GM23338 (cell line): ENCODE measurements around the gene BCAP31. TPM values are rescaled to one million over a fixed set of nuclear protein-coding genes. Genes with fewer than 3 reads are reported as not detected.
"Not testable (repeated sequence)": the region's sequence is repeated elsewhere in the genome, so short reads cannot be mapped to it uniquely, and the experiment has no call there.

Experiments used
- ATAC-seq: fragments of 200-7000 bp; cut with Tn5 transposase; 3 replicates; pipeline ENCODE4 v1.9.1; 2020
- DNase-seq: peaks from one replicate; pipeline ENCODE4 v3.0.0-alpha.2; 2015; ENCODE audit warnings: low spot score
- H2AFZ ChIP-seq: fragments of 200-600 bp; sonication (generic); 2 replicates; pipeline ENCODE4 v1.8.0; 2016; ENCODE audit warnings: antibody characterized with exemption, mild to moderate bottlenecking, moderate library complexity
- H3F3A ChIP-seq: fragments of 200-600 bp; sonication (generic); replicated peaks from 2 replicates; pipeline ENCODE4 v1.8.0; 2017; ENCODE audit warnings: antibody characterized with exemption, mixed run types, low read depth
- H3K27ac ChIP-seq: fragments of 200-600 bp; sonication (generic); 2 replicates; pipeline ENCODE4 v1.6.1; 2016; ENCODE audit warnings: low read depth
- H3K27me3 ChIP-seq: fragments of 200-600 bp; sonication (generic); 2 replicates; pipeline ENCODE4 v1.8.0; 2016; ENCODE audit warnings: mild to moderate bottlenecking, mixed run types, moderate library complexity; ENCODE audit not compliant: insufficient read depth
- H3K36me3 ChIP-seq: fragments of 200-600 bp; sonication (generic); 2 replicates; pipeline ENCODE4 v1.8.0; 2016; ENCODE audit warnings: mild to moderate bottlenecking; ENCODE audit not compliant: insufficient read depth
- H3K4me1 ChIP-seq: fragments of 200-600 bp; sonication (generic); 2 replicates; pipeline ENCODE4 v1.8.0; 2016; ENCODE audit warnings: mild to moderate bottlenecking, moderate library complexity; ENCODE audit not compliant: insufficient read depth
- H3K4me2 ChIP-seq: fragments of 200-600 bp; sonication (generic); 2 replicates; pipeline ENCODE4 v1.7.1; 2017; ENCODE audit warnings: mixed run types
- H3K4me3 ChIP-seq: fragments of 200-600 bp; sonication (generic); 2 replicates; pipeline ENCODE4 v1.6.1; 2016; ENCODE audit warnings: mixed run types
- H3K79me2 ChIP-seq: fragments of 200-600 bp; sonication (generic); replicated peaks from 2 replicates; pipeline ENCODE4 v1.8.0; 2017; ENCODE audit warnings: mild to moderate bottlenecking; ENCODE audit not compliant: insufficient read depth
- H3K9me2 ChIP-seq: fragments of 200-600 bp; sonication (generic); 2 replicates; pipeline ENCODE4 v1.8.0; 2017; ENCODE audit not compliant: insufficient read depth
- H4K20me1 ChIP-seq: fragments of 200-600 bp; sonication (generic); replicated peaks from 2 replicates; pipeline ENCODE4 v1.8.0; 2017; ENCODE audit warnings: mild to moderate bottlenecking; ENCODE audit not compliant: insufficient read depth
- H3K27ac Mint-ChIP-seq: 2 replicates; pipeline ENCODE4 v1.8.0; 2020; ENCODE audit warnings: inconsistent platforms, mild to moderate bottlenecking, moderate library complexity, mixed read lengths
- H3K27me3 Mint-ChIP-seq: 3 replicates; pipeline ENCODE4 v1.8.0; 2022; ENCODE audit warnings: low read depth, mild to moderate bottlenecking, moderate library complexity, mixed read lengths, inconsistent platforms; ENCODE audit not compliant: insufficient read depth, poor library complexity
- H3K36me3 Mint-ChIP-seq: 3 replicates; pipeline ENCODE4 v1.8.0; 2021; ENCODE audit warnings: low read depth, mild to moderate bottlenecking, inconsistent platforms, moderate library complexity, mixed read lengths
- H3K4me1 Mint-ChIP-seq: 3 replicates; pipeline ENCODE4 v1.8.0; 2020; ENCODE audit warnings: mild to moderate bottlenecking, inconsistent platforms, mixed read lengths
- H3K4me3 Mint-ChIP-seq: 3 replicates; pipeline ENCODE4 v1.8.0; 2021; ENCODE audit warnings: moderate library complexity, mild to moderate bottlenecking, inconsistent platforms, mixed read lengths
- H3K9me3 Mint-ChIP-seq: 3 replicates; pipeline ENCODE4 v1.8.0; 2020; ENCODE audit warnings: moderate library complexity, mild to moderate bottlenecking, inconsistent platforms, mixed read lengths
- EZH2 ChIP-seq: fragments of 200-600 bp; sonication (generic); IDR thresholded peaks from one replicate; pipeline ENCODE4 v1.8.0; 2017; ENCODE audit warnings: antibody characterized with exemption, mild to moderate bottlenecking, low read depth; ENCODE audit not compliant: unreplicated experiment
- POLR2AphosphoS5 ChIP-seq: IDR thresholded peaks from 2 replicates; pipeline ENCODE4 v1.6.1; 2016; ENCODE audit warnings: antibody characterized with exemption, low read depth
- ZNF114 ChIP-seq: fragments of 250-450 bp; sonication (Bioruptor Pico); IDR thresholded peaks from 2 replicates; pipeline ENCODE4 v1.5.0; 2020; ENCODE audit warnings: mild to moderate bottlenecking, moderate library complexity
- ZNF331 ChIP-seq: fragments of 250-450 bp; sonication (Bioruptor Pico); IDR thresholded peaks from 2 replicates; pipeline ENCODE4 v1.5.0; 2020; ENCODE audit warnings: low read depth, mild to moderate bottlenecking, moderate library complexity
- polyA plus RNA-seq: library from polyadenylated mRNA; unstranded; fragments of >200 nt; fragmentation: Nextera tagmentation; extraction: Ambion mirVana; gene quantifications from 2 replicates; pipeline ENCODE4 v1.2.1, GENCODE V29; 2016
- total RNA-seq: library from RNA; depleted of rRNA; stranded (reverse); fragments of >200 nt; shearing (Covaris generic); gene quantifications from 2 replicates; pipeline ENCODE4 v1.2.3, GENCODE V29; 2014
- TF ChIP-seq, protein P1 (sequence below): fragments of 250-450 bp; sonication (Bioruptor Pico); IDR thresholded peaks from 2 replicates; pipeline ENCODE4 v1.5.0; 2020; ENCODE audit warnings: mild to moderate bottlenecking, moderate library complexity
- TF ChIP-seq, protein P2 (sequence below): IDR thresholded peaks from 2 replicates; pipeline ENCODE4 v1.6.1; 2016; ENCODE audit warnings: antibody characterized with exemption
- TF ChIP-seq, protein P3 (sequence below), 2 experiments: fragments of 200-600 bp in 1 of 2; sonication (generic) in 1 of 2; conservative IDR thresholded peaks; 2 replicates each; pipeline versions ENCODE4 v1.5.1 to v1.6.1; 2016 to 2017; ENCODE audit warnings: antibody characterized with exemption in 2 of 2, low read depth in 2 of 2, mild to moderate bottlenecking in 2 of 2, moderate library complexity in 1 of 2

BCAP31 gene
- total and polyA plus RNA-seq, 2 experiments from 2014 or later = 85.0 to 145 TPM

GRCh38 chrX:153696538-153696937 is 27.6 kb downstream of the BCAP31 start:
- not testable (repeated sequence) for H4K20me1 ChIP-seq, H3K9me3 Mint-ChIP-seq, H3K27me3 ChIP-seq, H3K4me1 Mint-ChIP-seq, H3K27ac Mint-ChIP-seq, H3K79me2 ChIP-seq, H3K27me3 Mint-ChIP-seq, H2AFZ ChIP-seq, H3K4me3 ChIP-seq, H3K4me1 ChIP-seq, H3K27ac ChIP-seq, H3K9me2 ChIP-seq, ATAC-seq, H3K4me2 ChIP-seq, DNase-seq, H3K36me3 ChIP-seq, H3K4me3 Mint-ChIP-seq, H3F3A ChIP-seq
- peaks cover 24% of the 10 kb centered on the region; the same call in 2 of the 3 replicates for H3K36me3 Mint-ChIP-seq
- TF ChIP-seq POLR2AphosphoS5 = peak; percentile 9; the same call in 1 of the 2 replicates

- Histone ChIP-seq H3K79me2 (no peaks in the 10 kb centered on the region), H3K4me1 (no peaks in the 10 kb centered on the region), H2AFZ (no peak overlapping the region), H3K27me3 (no peaks in the 10 kb centered on the region), H3F3A (no peaks in the 10 kb centered on the region), H3K4me2 (no peak overlapping the region), H3K36me3 (no peaks in the 10 kb centered on the region), H3K27ac (no peak overlapping the region), H4K20me1 (no peaks in the 10 kb centered on the region), H3K4me3 (no peak overlapping the region), H3K9me2 (no peaks in the 10 kb centered on the region)
- H3K27me3 Mint-ChIP-seq = peaks cover 9% of the 10 kb centered on the region
- no peak overlapping the region for H3K27ac Mint-ChIP-seq
- H3K9me3 Mint-ChIP-seq = peaks cover 3% of the 10 kb centered on the region; the same call in 1 of the 3 replicates
- no peak for TF ChIP-seq ZNF331
- DNase-seq (no peak), ATAC-seq (no peak)
- H3K4me3 Mint-ChIP-seq = no peak overlapping the region
- peaks cover 26% of the 10 kb centered on the region; the same call in 2 of the 3 replicates for H3K36me3 Mint-ChIP-seq
- H3K4me1 Mint-ChIP-seq = peaks cover 3% of the 10 kb centered on the region; the same call in 2 of the 3 replicates
Observed at GRCh38 chrX:153696100-153696499, 28.1 kb downstream of the BCAP31 start.

DNA sequence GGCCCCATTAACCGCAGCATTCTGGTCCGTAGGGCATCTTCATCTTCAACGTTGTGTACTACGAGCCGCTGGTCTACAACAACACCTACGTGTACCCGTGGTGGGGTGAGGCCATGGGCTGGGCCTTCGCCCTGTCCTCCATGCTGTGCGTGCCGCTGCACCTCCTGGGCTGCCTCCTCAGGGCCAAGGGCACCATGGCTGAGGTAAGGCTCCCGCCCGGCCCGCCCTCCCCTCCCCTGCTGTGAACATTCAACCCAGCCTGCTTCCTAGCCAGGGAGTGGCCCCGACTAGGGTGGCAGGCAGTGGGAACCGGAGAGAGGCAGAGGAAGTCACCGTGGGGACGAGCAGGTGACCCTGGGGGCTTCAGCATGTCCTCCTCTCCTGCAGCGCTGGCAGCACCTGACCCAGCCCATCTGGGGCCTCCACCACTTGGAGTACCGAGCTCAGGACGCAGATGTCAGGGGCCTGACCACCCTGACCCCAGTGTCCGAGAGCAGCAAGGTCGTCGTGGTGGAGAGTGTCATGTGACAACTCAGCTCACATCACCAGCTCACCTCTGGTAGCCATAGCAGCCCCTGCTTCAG is 29.4 kb downstream of the BCAP31 start:
- no peak overlapping the region for H2AFZ ChIP-seq
- no peak overlapping the region for H3K4me3 Mint-ChIP-seq
- H4K20me1 ChIP-seq = no peaks in the 10 kb centered on the region
- H3K36me3 Mint-ChIP-seq = peaks cover 23% of the 10 kb centered on the region; the same call in 2 of the 3 replicates
- no peak overlapping the region for H3K27ac ChIP-seq
- no peaks in the 10 kb centered on the region for H3K4me1 ChIP-seq
- H3K9me3 Mint-ChIP-seq = peaks cover 3% of the 10 kb centered on the region; the same call in 1 of the 3 replicates
- no peak overlapping the region for H3K4me2 ChIP-seq
- H3K27me3 ChIP-seq = no peaks in the 10 kb centered on the region
- no peaks in the 10 kb centered on the region for H3K9me2 ChIP-seq
- DNase-seq (no peak), ATAC-seq (no peak)
- H3K4me1 Mint-ChIP-seq = peaks cover 3% of the 10 kb centered on the region; the same call in 2 of the 3 replicates
- H3F3A ChIP-seq = no peaks in the 10 kb centered on the region
- no peak overlapping the region for H3K27ac Mint-ChIP-seq
- peaks cover 9% of the 10 kb centered on the region for H3K27me3 Mint-ChIP-seq
- no peak overlapping the region for H3K4me3 ChIP-seq
- H3K79me2 ChIP-seq = no peaks in the 10 kb centered on the region
- H3K36me3 ChIP-seq = no peaks in the 10 kb centered on the region
- TF ChIP-seq, protein P1, sequence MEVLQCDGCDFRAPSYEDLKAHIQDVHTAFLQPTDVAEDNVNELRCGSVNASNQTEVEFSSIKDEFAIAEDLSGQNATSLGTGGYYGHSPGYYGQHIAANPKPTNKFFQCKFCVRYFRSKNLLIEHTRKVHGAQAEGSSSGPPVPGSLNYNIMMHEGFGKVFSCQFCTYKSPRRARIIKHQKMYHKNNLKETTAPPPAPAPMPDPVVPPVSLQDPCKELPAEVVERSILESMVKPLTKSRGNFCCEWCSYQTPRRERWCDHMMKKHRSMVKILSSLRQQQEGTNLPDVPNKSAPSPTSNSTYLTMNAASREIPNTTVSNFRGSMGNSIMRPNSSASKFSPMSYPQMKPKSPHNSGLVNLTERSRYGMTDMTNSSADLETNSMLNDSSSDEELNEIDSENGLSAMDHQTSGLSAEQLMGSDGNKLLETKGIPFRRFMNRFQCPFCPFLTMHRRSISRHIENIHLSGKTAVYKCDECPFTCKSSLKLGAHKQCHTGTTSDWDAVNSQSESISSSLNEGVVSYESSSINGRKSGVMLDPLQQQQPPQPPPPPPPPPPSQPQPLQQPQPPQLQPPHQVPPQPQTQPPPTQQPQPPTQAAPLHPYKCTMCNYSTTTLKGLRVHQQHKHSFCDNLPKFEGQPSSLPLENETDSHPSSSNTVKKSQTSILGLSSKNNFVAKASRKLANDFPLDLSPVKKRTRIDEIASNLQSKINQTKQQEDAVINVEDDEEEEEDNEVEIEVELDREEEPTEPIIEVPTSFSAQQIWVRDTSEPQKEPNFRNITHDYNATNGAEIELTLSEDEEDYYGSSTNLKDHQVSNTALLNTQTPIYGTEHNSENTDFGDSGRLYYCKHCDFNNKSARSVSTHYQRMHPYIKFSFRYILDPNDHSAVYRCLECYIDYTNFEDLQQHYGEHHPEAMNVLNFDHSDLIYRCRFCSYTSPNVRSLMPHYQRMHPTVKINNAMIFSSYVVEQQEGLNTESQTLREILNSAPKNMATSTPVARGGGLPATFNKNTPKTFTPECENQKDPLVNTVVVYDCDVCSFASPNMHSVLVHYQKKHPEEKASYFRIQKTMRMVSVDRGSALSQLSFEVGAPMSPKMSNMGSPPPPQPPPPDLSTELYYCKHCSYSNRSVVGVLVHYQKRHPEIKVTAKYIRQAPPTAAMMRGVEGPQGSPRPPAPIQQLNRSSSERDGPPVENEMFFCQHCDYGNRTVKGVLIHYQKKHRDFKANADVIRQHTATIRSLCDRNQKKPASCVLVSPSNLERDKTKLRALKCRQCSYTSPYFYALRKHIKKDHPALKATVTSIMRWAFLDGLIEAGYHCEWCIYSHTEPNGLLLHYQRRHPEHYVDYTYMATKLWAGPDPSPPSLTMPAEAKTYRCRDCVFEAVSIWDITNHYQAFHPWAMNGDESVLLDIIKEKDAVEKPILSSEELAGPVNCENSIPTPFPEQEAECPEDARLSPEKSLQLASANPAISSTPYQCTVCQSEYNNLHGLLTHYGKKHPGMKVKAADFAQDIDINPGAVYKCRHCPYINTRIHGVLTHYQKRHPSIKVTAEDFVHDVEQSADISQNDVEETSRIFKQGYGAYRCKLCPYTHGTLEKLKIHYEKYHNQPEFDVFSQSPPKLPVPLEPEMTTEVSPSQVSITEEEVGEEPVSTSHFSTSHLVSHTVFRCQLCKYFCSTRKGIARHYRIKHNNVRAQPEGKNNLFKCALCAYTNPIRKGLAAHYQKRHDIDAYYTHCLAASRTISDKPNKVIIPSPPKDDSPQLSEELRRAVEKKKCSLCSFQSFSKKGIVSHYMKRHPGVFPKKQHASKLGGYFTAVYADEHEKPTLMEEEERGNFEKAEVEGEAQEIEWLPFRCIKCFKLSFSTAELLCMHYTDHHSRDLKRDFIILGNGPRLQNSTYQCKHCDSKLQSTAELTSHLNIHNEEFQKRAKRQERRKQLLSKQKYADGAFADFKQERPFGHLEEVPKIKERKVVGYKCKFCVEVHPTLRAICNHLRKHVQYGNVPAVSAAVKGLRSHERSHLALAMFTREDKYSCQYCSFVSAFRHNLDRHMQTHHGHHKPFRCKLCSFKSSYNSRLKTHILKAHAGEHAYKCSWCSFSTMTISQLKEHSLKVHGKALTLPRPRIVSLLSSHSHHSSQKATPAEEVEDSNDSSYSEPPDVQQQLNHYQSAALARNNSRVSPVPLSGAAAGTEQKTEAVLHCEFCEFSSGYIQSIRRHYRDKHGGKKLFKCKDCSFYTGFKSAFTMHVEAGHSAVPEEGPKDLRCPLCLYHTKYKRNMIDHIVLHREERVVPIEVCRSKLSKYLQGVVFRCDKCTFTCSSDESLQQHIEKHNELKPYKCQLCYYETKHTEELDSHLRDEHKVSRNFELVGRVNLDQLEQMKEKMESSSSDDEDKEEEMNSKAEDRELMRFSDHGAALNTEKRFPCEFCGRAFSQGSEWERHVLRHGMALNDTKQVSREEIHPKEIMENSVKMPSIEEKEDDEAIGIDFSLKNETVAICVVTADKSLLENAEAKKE (CRISPR knock-in tag) = no peak
- TF ChIP-seq, protein P2, sequence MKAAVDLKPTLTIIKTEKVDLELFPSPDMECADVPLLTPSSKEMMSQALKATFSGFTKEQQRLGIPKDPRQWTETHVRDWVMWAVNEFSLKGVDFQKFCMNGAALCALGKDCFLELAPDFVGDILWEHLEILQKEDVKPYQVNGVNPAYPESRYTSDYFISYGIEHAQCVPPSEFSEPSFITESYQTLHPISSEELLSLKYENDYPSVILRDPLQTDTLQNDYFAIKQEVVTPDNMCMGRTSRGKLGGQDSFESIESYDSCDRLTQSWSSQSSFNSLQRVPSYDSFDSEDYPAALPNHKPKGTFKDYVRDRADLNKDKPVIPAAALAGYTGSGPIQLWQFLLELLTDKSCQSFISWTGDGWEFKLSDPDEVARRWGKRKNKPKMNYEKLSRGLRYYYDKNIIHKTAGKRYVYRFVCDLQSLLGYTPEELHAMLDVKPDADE = no peak
- TF ChIP-seq EZH2 (no peak), ZNF331 (no peak), ZNF114 (CRISPR knock-in tag) (no peak)
- TF ChIP-seq, protein P3, sequence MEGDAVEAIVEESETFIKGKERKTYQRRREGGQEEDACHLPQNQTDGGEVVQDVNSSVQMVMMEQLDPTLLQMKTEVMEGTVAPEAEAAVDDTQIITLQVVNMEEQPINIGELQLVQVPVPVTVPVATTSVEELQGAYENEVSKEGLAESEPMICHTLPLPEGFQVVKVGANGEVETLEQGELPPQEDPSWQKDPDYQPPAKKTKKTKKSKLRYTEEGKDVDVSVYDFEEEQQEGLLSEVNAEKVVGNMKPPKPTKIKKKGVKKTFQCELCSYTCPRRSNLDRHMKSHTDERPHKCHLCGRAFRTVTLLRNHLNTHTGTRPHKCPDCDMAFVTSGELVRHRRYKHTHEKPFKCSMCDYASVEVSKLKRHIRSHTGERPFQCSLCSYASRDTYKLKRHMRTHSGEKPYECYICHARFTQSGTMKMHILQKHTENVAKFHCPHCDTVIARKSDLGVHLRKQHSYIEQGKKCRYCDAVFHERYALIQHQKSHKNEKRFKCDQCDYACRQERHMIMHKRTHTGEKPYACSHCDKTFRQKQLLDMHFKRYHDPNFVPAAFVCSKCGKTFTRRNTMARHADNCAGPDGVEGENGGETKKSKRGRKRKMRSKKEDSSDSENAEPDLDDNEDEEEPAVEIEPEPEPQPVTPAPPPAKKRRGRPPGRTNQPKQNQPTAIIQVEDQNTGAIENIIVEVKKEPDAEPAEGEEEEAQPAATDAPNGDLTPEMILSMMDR (conservative IDR thresholded peaks at IDR 0.05; ENCODE audit: low read depth in 2 of 2) = no peak
